K562 (cell line): ENCODE results near the gene PIKFYVE. TPM values are rescaled to one million over a fixed set of nuclear protein-coding genes. Genes with fewer than 3 reads are reported as not detected.
A peak's percentile ranks its signal among the peaks of the same experiment; 100 is the strongest.

Source experiments
- BCOR ChIP-seq: fragments of 450-650 bp; IDR thresholded peaks from 2 replicates; pipeline ENCODE4 v1.6.1; 2016
- CHD4 ChIP-seq: fragments of 200-600 bp; sonication (generic); IDR thresholded peaks from 3 replicates; pipeline ENCODE4 v1.6.1; 2012; ENCODE audit warnings: low read depth, mild to moderate bottlenecking, mixed read lengths, low read length, inconsistent platforms; ENCODE audit not compliant: insufficient read depth, insufficient replicate concordance, poor library complexity, severe bottlenecking
- DEAF1 ChIP-seq: fragments of 450-650 bp; formaldehyde crosslinking; IDR thresholded peaks from 2 replicates; pipeline ENCODE4 v1.4.0; 2020; ENCODE audit warnings: mild to moderate bottlenecking, moderate library complexity
- DPF2 ChIP-seq: fragments of 450-650 bp; IDR thresholded peaks from 2 replicates; pipeline ENCODE4 v1.6.1; 2016
- ELF1 ChIP-seq: fragments of 200-800 bp; sonication (Bioruptor generic); IDR thresholded peaks from 2 replicates; pipeline ENCODE4 v1.6.1; 2016; ENCODE audit warnings: missing genetic modification characterization, missing compliant biosample characterization
- ELK1 ChIP-seq: sonication (generic); formaldehyde crosslinking; IDR thresholded peaks from 2 replicates; pipeline ENCODE4 v1.8.1; 2022; ENCODE audit warnings: missing genetic modification reagents
- FOXA3 ChIP-seq, 2 experiments: fragments of 450-650 bp in 1 of 2; sonication (generic) in 1 of 2; formaldehyde crosslinking; IDR thresholded peaks in 1 of 2; conservative IDR thresholded peaks in 1 of 2; 2 replicates each; pipeline versions ENCODE4 v1.4.0 to v1.8.0; 2020 to 2022; ENCODE audit warnings: mild to moderate bottlenecking in 2 of 2, missing genetic modification reagents in 1 of 2
- GTF2E2 ChIP-seq: fragments of 200-800 bp; sonication (Bioruptor generic); IDR thresholded peaks from 2 replicates; pipeline ENCODE4 v1.6.1; 2016; ENCODE audit warnings: missing genetic modification characterization, missing compliant biosample characterization
- HDAC1 ChIP-seq, 2 experiments: fragments of 450-650 bp; IDR thresholded peaks; 2 replicates each; pipeline ENCODE4 v1.6.1; 2016 to 2017; ENCODE audit warnings: inconsistent platforms in 1 of 2, mild to moderate bottlenecking in 1 of 2, moderate library complexity in 1 of 2
- HINFP ChIP-seq: fragments of 450-650 bp; conservative IDR thresholded peaks from 2 replicates; pipeline ENCODE4 v1.6.1; 2016; ENCODE audit warnings: missing genetic modification characterization, low read depth, mild to moderate bottlenecking, control low read depth, missing compliant biosample characterization
- HIVEP1 ChIP-seq: fragments of 250-450 bp; sonication (Bioruptor Pico); IDR thresholded peaks from 2 replicates; pipeline ENCODE4 v1.4.0; 2020; ENCODE audit warnings: mild to moderate bottlenecking
- HMG20B ChIP-seq: fragments of 250-450 bp; sonication (Bioruptor Pico); IDR thresholded peaks from 2 replicates; pipeline ENCODE4 v1.5.0; 2021; ENCODE audit warnings: mild to moderate bottlenecking
- NBN ChIP-seq: fragments of 450-650 bp; IDR thresholded peaks from 2 replicates; pipeline ENCODE4 v1.6.1; 2016; ENCODE audit warnings: low read depth, mild to moderate bottlenecking
- PCBP1 ChIP-seq: fragments of 200-400 bp; formaldehyde crosslinking; IDR thresholded peaks from 2 replicates; pipeline ENCODE4 v1.6.1; 2018; ENCODE audit warnings: mild to moderate bottlenecking, low read depth, low read length; ENCODE audit not compliant: poor library complexity, severe bottlenecking
- PHB2 ChIP-seq: fragments of 450-650 bp; IDR thresholded peaks from 2 replicates; pipeline ENCODE4 v1.6.1; 2017; ENCODE audit warnings: low read depth
- POLR2B ChIP-seq: fragments of 450-650 bp; IDR thresholded peaks from 2 replicates; pipeline ENCODE4 v1.6.1; 2018; ENCODE audit warnings: low read depth; ENCODE audit not compliant: partially characterized antibody
- TRIM24 ChIP-seq, 2 experiments: fragments of 450-650 bp; IDR thresholded peaks; 2 replicates each; pipeline ENCODE4 v1.6.1; 2016
- YY1 ChIP-seq, 3 experiments: IDR thresholded peaks; 2 replicates each; pipeline ENCODE4 v1.6.1; 2011; ENCODE audit warnings: low read length in 2 of 3, mild to moderate bottlenecking in 2 of 3, moderate library complexity in 2 of 3, borderline replicate concordance in 1 of 3, control low read depth in 1 of 3, low read depth in 1 of 3; ENCODE audit not compliant: insufficient read depth in 3 of 3, insufficient replicate concordance in 2 of 3, control insufficient read depth in 1 of 3, insufficient read length in 1 of 3; ENCODE audit errors: extremely low read depth in 1 of 3
- ZNF395 ChIP-seq: fragments of 200-800 bp; sonication (Bioruptor generic); IDR thresholded peaks from 2 replicates; pipeline ENCODE4 v1.6.1; 2017; ENCODE audit warnings: missing genetic modification characterization, missing compliant biosample characterization
- ZNF436 ChIP-seq: fragments of 250-450, 450-650 bp; sonication (Bioruptor Pico); formaldehyde crosslinking; IDR thresholded peaks from 2 replicates; pipeline ENCODE4 v1.7.0; 2020; ENCODE audit warnings: mild to moderate bottlenecking
- ZNF57 ChIP-seq: fragments of 450-650 bp; formaldehyde crosslinking; IDR thresholded peaks from 2 replicates; pipeline ENCODE4 v1.4.0; 2020; ENCODE audit warnings: mild to moderate bottlenecking, moderate library complexity
- ZNF77 ChIP-seq: fragments of 250-450 bp; sonication (Bioruptor Pico); IDR thresholded peaks from 2 replicates; pipeline ENCODE4 v1.5.0; 2020
- ZSCAN32 ChIP-seq: fragments of 450-650 bp; formaldehyde crosslinking; IDR thresholded peaks from 2 replicates; pipeline ENCODE4 v1.4.0; 2020; ENCODE audit warnings: mild to moderate bottlenecking, moderate library complexity
- polyA plus RNA-seq, 8 experiments: library from polyadenylated mRNA; depleted of rRNA in 4 of 8; stranded (reverse) in 5 of 8; unstranded in 3 of 8; fragments of >200 nt; fragmentation: Nextera tagmentation in 2 of 8; fragmentation: Illumina TruSeq in 1 of 8; extraction: Ambion mirVana in 2 of 8; extraction: Trizol in 1 of 8; gene quantifications; 2 replicates each; pipeline versions ENCODE4 v1.2.1 to v1.2.3, GENCODE V29; 2011 to 2014; ENCODE audit warnings: inconsistent platforms in 1 of 8, missing spikeins in 1 of 8
- total RNA-seq, 7 experiments: library from RNA; depleted of rRNA in 6 of 7; stranded (reverse); fragments of >200 nt in 6 of 7; fragmentation: Illumina TruSeq in 2 of 7; extraction: Trizol in 2 of 7; gene quantifications; 2 replicates each; pipeline versions ENCODE4 v1.2.1 to v1.2.3, GENCODE V29; 2011 to 2021; ENCODE audit warnings: low replicate concordance in 1 of 7

The PIKFYVE gene
- total and polyA plus RNA-seq, 9 of the 15 experiments (the other 6 are each of a cell fraction or from before 2014, with no cell fraction given): 3.6 to 25.6 (median 16.7) TPM

DNA sequence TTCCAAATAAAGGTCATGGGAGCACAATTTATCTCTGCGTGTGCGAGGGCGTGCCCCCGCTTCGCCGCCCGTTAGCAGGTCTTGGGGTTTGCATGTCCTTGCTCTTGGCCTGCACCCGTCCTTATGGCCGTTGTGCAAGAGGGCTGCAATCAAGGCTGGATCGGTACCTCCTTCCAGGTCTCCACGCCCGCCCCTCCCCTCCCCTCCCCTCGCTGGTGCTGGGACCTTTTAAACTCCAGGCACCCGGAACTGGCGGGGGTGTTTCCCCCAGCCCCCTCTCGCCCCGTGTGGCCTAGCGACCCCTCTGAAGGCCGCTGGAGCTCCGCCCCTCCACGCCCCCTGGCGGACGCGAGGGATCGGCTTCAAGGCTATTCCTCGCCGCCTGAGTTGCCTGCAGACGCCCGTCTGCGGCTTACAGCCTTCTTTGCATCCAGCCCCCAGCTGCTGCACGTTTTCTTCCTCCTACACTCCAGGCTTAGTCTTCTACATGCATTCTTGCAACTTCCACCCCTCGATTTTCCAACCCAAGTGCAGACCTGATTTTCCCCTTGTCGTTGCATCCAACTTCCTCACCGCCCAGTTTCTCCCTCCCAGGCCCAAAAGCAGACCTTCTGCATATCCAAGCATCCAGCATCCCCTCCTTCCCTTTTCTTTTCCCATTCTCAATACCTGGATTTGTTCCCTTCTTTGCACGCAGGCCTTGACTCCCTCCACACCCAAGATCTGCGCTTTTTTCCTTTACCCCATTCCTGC is 11.8 kb upstream of the PIKFYVE start (continued):
- TF ChIP-seq ELF1 (tag) (peak; percentile 78), DEAF1 (CRISPR knock-in tag) (no peak), HINFP (tag) (no peak), ZNF395 (CRISPR knock-in tag) (no peak), ELK1 (CRISPR knock-in tag) (no peak), TRIM24 (IDR thresholded peaks at IDR 0.05) (peak in 1 of 2 experiments; percentile 49; a peak in 1 of 4 replicates), ZNF436 (CRISPR knock-in tag) (no peak), NBN (no peak; the same call in 1 of the 2 replicates), GTF2E2 (tag) (no peak), POLR2B (peak; percentile 44), PCBP1 (no peak), FOXA3 (CRISPR knock-in tag; conservative IDR thresholded peaks at IDR 0.05 in 1 of 2, IDR thresholded peaks at IDR 0.05 in 1 of 2) (no peak), HMG20B (CRISPR knock-in tag) (no peak), PHB2 (no peak), BCOR (0 out of 2 replicates have a peak, but pooled peaks have one; percentile 8), ZNF77 (CRISPR knock-in tag) (no peak), YY1 (IDR thresholded peaks at IDR 0.05; ENCODE audit: borderline replicate concordance in 1 of 3, control insufficient read depth in 1 of 3, extremely low read depth in 1 of 3, insufficient read depth in 3 of 3, insufficient read length in 1 of 3, insufficient replicate concordance in 2 of 3, low read depth in 1 of 3, low read length in 2 of 3) (peak in 1 of 3 experiments; percentile 38), HIVEP1 (no peak), DPF2 (peak; percentile 68; the same call in 1 of the 2 replicates), CHD4 (no peak), HDAC1 (IDR thresholded peaks at IDR 0.05) (peak in 1 of 2 experiments; percentile 80; a peak in 2 of 4 replicates), ZSCAN32 (CRISPR knock-in tag) (no peak), ZNF57 (CRISPR knock-in tag) (no peak)
